ENCODE results near the gene DSN1.

Gene DSN1

GRCh38 chr20:36760647-36761046, 12.9 kb downstream of the DSN1 start:
- no peak for TF ChIP-seq CTCF (IDR thresholded peaks at IDR 0.05; ENCODE audit: low read depth, low read length)
- no peak for DNase-seq (ENCODE audit: low read depth in 2 of 2)
- H3K4me3 ChIP-seq (replicated peaks in 1 of 2; ENCODE audit: low read depth in 2 of 2, low read length in 2 of 2) = no peak overlapping the region

- DNase-seq (ENCODE audit: low read depth in 2 of 2) = no peak
- no peak overlapping the region for H3K4me3 ChIP-seq (replicated peaks in 1 of 2; ENCODE audit: low read depth in 2 of 2, low read length in 2 of 2)
Observed at GRCh38 chr20:36758276-36758675, 15.3 kb downstream of the DSN1 start.

GRCh38 chr20:36756496-36756895, 17.1 kb downstream of the DSN1 start:
- no peak overlapping the region for H3K4me3 ChIP-seq (replicated peaks in 1 of 2; ENCODE audit: low read depth in 2 of 2, low read length in 2 of 2)
- no peak for DNase-seq (ENCODE audit: low read depth in 2 of 2)
- no peak for TF ChIP-seq CTCF (IDR thresholded peaks at IDR 0.05; ENCODE audit: low read depth, low read length)

More at GRCh38 chr20:36758276-36758675, 15.3 kb downstream of the DSN1 start:
- TF ChIP-seq CTCF (IDR thresholded peaks at IDR 0.05; ENCODE audit: low read depth, low read length) = no peak

GRCh38 chr20:36754656-36755222, 18.8 kb downstream of the DSN1 start:
- H3K4me3 ChIP-seq (replicated peaks in 1 of 2; ENCODE audit: low read depth in 2 of 2, low read length in 2 of 2) = no peak overlapping the region
- peak; percentile 82 for TF ChIP-seq CTCF (IDR thresholded peaks at IDR 0.05; ENCODE audit: low read depth, low read length)
- DNase-seq (ENCODE audit: low read depth in 2 of 2) = peak; percentile 82 to 87

- TF ChIP-seq CTCF (IDR thresholded peaks at IDR 0.05; ENCODE audit: low read depth, low read length) = no peak
- no peak overlapping the region for H3K4me3 ChIP-seq (replicated peaks in 1 of 2; ENCODE audit: low read depth in 2 of 2, low read length in 2 of 2)
Observed at GRCh38 chr20:36752582-36752981, 21.0 kb downstream of the DSN1 start.

GRCh38 chr20:36745927-36746659, 27.5 kb downstream of the DSN1 start, which contains the start of gene NDRG3:
Gene NDRG3 (minus strand): TSS chr20:36746090. CDS start chr20:36721735, 24,355 bp downstream.
- TF ChIP-seq CTCF (IDR thresholded peaks at IDR 0.05; ENCODE audit: low read depth, low read length) = no peak
- peak; percentile 92 to 95 for DNase-seq (ENCODE audit: low read depth in 2 of 2)
- H3K4me3 ChIP-seq (replicated peaks in 1 of 2; ENCODE audit: low read depth in 2 of 2, low read length in 2 of 2) = peak within 1 kb of the TSS; percentile 80 to 90

More at GRCh38 chr20:36752582-36752981, 21.0 kb downstream of the DSN1 start:
- DNase-seq (ENCODE audit: low read depth in 2 of 2) = no peak
